ENCODE results near the gene GAGE12G. TPM values are rescaled to one million over a fixed set of nuclear protein-coding genes. Genes with fewer than 3 reads are reported as not detected.
"Not testable (repeated sequence)": the region's sequence is repeated elsewhere in the genome, so short reads cannot be mapped to it uniquely, and the experiment has no call there.

GAGE12G gene, protein sequence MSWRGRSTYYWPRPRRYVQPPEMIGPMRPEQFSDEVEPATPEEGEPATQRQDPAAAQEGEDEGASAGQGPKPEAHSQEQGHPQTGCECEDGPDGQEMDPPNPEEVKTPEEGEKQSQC
- total RNA-seq, result not detected in 2 replicates

DNA sequence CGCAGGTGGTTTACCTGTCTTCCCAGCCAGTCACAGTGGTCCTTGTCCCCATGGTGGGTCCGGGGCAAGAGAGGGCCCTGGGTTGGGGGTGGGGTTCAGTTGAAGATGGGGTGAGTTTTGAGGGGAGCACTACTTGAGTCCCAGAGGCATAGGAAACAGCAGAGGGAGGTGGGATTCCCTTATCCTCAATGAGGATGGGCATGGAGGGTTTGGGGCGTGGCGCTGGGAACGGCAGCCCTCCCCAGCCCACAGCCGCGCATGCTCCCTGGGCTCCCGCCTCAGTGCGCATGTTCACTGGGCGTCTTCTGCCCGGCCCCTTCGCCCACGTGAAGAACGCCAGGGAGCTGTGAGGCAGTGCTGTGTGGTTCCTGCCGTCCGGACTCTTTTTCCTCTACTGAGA is at the start of gene GAGE12G:
GAGE12G (plus strand) TSS at position 301 of the 400 bp plus-strand sequence. CDS start 1,155 bp downstream, outside the sequence.
- H3K4me3 Mint-ChIP-seq (ENCODE audit: low read depth); DNase-seq (ENCODE audit: low spot score); H3K27me3 Mint-ChIP-seq (ENCODE audit: low read depth); H3K36me3 Mint-ChIP-seq (ENCODE audit: low read depth); H3K27ac Mint-ChIP-seq; intact Hi-C loops (cut with micrococcal nuclease); H3K9me3 Mint-ChIP-seq; H3K4me1 Mint-ChIP-seq (ENCODE audit: low read depth): not testable (repeated sequence)

DNA sequence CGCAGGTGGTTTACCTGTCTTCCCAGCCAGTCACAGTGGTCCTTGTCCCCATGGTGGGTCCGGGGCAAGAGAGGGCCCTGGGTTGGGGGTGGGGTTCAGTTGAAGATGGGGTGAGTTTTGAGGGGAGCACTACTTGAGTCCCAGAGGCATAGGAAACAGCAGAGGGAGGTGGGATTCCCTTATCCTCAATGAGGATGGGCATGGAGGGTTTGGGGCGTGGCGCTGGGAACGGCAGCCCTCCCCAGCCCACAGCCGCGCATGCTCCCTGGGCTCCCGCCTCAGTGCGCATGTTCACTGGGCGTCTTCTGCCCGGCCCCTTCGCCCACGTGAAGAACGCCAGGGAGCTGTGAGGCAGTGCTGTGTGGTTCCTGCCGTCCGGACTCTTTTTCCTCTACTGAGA is 38.3 kb upstream of the GAGE12G start, which contains the start of gene GAGE12C:
GAGE12C (plus strand) TSS at position 301 of the 400 bp plus-strand sequence. CDS start 1,155 bp downstream, outside the sequence.
- H3K27ac Mint-ChIP-seq; intact Hi-C loops (cut with micrococcal nuclease); H3K9me3 Mint-ChIP-seq; H3K4me1 Mint-ChIP-seq (ENCODE audit: low read depth); DNase-seq (ENCODE audit: low spot score); H3K4me3 Mint-ChIP-seq (ENCODE audit: low read depth); H3K36me3 Mint-ChIP-seq (ENCODE audit: low read depth); H3K27me3 Mint-ChIP-seq (ENCODE audit: low read depth): not testable (repeated sequence)

DNA sequence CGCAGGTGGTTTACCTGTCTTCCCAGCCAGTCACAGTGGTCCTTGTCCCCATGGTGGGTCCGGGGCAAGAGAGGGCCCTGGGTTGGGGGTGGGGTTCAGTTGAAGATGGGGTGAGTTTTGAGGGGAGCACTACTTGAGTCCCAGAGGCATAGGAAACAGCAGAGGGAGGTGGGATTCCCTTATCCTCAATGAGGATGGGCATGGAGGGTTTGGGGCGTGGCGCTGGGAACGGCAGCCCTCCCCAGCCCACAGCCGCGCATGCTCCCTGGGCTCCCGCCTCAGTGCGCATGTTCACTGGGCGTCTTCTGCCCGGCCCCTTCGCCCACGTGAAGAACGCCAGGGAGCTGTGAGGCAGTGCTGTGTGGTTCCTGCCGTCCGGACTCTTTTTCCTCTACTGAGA is 28.8 kb upstream of the GAGE12G start, which contains the start of gene GAGE12D:
GAGE12D (plus strand) TSS at position 301 of the 400 bp plus-strand sequence. CDS start 1,155 bp downstream, outside the sequence.
- H3K4me3 Mint-ChIP-seq (ENCODE audit: low read depth); H3K36me3 Mint-ChIP-seq (ENCODE audit: low read depth); DNase-seq (ENCODE audit: low spot score); H3K27me3 Mint-ChIP-seq (ENCODE audit: low read depth); H3K27ac Mint-ChIP-seq; intact Hi-C loops (cut with micrococcal nuclease); H3K4me1 Mint-ChIP-seq (ENCODE audit: low read depth); H3K9me3 Mint-ChIP-seq: not testable (repeated sequence)

DNA sequence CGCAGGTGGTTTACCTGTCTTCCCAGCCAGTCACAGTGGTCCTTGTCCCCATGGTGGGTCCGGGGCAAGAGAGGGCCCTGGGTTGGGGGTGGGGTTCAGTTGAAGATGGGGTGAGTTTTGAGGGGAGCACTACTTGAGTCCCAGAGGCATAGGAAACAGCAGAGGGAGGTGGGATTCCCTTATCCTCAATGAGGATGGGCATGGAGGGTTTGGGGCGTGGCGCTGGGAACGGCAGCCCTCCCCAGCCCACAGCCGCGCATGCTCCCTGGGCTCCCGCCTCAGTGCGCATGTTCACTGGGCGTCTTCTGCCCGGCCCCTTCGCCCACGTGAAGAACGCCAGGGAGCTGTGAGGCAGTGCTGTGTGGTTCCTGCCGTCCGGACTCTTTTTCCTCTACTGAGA is 19.2 kb upstream of the GAGE12G start, which contains the start of gene GAGE12E:
GAGE12E (plus strand) TSS at position 301 of the 400 bp plus-strand sequence. CDS start 1,155 bp downstream, outside the sequence.
- H3K4me3 Mint-ChIP-seq (ENCODE audit: low read depth); DNase-seq (ENCODE audit: low spot score); H3K27me3 Mint-ChIP-seq (ENCODE audit: low read depth); H3K4me1 Mint-ChIP-seq (ENCODE audit: low read depth); H3K36me3 Mint-ChIP-seq (ENCODE audit: low read depth); H3K9me3 Mint-ChIP-seq; H3K27ac Mint-ChIP-seq; intact Hi-C loops (cut with micrococcal nuclease): not testable (repeated sequence)

DNA sequence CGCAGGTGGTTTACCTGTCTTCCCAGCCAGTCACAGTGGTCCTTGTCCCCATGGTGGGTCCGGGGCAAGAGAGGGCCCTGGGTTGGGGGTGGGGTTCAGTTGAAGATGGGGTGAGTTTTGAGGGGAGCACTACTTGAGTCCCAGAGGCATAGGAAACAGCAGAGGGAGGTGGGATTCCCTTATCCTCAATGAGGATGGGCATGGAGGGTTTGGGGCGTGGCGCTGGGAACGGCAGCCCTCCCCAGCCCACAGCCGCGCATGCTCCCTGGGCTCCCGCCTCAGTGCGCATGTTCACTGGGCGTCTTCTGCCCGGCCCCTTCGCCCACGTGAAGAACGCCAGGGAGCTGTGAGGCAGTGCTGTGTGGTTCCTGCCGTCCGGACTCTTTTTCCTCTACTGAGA is 9.7 kb upstream of the GAGE12G start, which contains the start of gene GAGE12F:
GAGE12F (plus strand) TSS at position 301 of the 400 bp plus-strand sequence. CDS start 1,155 bp downstream, outside the sequence.
- H3K27me3 Mint-ChIP-seq (ENCODE audit: low read depth); DNase-seq (ENCODE audit: low spot score); H3K4me1 Mint-ChIP-seq (ENCODE audit: low read depth); intact Hi-C loops (cut with micrococcal nuclease); H3K36me3 Mint-ChIP-seq (ENCODE audit: low read depth); H3K4me3 Mint-ChIP-seq (ENCODE audit: low read depth); H3K9me3 Mint-ChIP-seq; H3K27ac Mint-ChIP-seq: not testable (repeated sequence)

DNA sequence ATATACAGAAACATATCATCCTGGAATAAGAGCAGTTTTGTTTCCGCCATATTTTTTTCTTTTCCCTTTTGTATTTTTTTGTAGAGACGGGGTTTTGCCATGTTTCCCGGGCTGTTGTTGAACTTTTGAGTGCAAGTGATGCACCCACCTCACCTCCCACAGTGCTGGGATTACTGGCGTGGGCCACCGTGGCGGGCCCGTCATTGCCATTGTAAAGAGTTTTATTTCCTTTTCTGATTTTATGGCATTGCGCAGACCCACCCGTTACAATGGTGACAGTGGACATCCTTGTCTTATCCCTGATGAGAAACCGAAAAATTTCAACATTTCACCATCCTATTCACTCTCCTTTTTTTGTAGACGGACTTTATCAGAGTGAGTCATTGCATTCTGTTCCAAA is 1.5 kb upstream of the GAGE12G start:
- H3K4me1 Mint-ChIP-seq (ENCODE audit: low read depth); H3K36me3 Mint-ChIP-seq (ENCODE audit: low read depth); H3K4me3 Mint-ChIP-seq (ENCODE audit: low read depth); H3K27ac Mint-ChIP-seq; intact Hi-C loops (cut with micrococcal nuclease); H3K27me3 Mint-ChIP-seq (ENCODE audit: low read depth); H3K9me3 Mint-ChIP-seq; DNase-seq (ENCODE audit: low spot score): not testable (repeated sequence)

DNA sequence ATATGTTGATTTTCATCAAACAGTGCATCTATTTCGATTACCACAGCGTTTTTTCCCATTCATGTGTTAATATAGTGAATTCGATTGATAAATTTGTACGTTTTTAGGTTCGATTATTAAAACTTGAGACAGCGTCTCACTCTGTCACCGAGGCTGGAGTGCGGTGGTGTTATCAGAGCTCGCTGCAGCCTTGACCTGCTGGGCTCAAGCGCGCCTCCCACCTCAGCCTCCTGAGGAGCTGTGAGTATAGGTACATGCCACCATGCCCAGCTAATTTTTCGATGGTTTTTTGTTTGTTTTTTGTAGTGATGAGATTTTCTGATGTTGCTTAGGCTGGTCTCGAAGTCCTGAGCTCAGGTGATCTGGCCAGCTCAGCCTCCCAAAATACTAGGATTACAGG is 1.0 kb upstream of the GAGE12G start:
- H3K9me3 Mint-ChIP-seq; H3K36me3 Mint-ChIP-seq (ENCODE audit: low read depth); DNase-seq (ENCODE audit: low spot score); H3K27ac Mint-ChIP-seq; H3K27me3 Mint-ChIP-seq (ENCODE audit: low read depth); H3K4me3 Mint-ChIP-seq (ENCODE audit: low read depth); intact Hi-C loops (cut with micrococcal nuclease); H3K4me1 Mint-ChIP-seq (ENCODE audit: low read depth): not testable (repeated sequence)

DNA sequence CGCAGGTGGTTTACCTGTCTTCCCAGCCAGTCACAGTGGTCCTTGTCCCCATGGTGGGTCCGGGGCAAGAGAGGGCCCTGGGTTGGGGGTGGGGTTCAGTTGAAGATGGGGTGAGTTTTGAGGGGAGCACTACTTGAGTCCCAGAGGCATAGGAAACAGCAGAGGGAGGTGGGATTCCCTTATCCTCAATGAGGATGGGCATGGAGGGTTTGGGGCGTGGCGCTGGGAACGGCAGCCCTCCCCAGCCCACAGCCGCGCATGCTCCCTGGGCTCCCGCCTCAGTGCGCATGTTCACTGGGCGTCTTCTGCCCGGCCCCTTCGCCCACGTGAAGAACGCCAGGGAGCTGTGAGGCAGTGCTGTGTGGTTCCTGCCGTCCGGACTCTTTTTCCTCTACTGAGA is 9.4 kb downstream of the GAGE12G start, which contains the start of gene GAGE12H:
GAGE12H (plus strand) TSS at position 301 of the 400 bp plus-strand sequence. CDS start 1,155 bp downstream, outside the sequence.
- not testable (repeated sequence) for H3K27me3 Mint-ChIP-seq (ENCODE audit: low read depth)

DNA sequence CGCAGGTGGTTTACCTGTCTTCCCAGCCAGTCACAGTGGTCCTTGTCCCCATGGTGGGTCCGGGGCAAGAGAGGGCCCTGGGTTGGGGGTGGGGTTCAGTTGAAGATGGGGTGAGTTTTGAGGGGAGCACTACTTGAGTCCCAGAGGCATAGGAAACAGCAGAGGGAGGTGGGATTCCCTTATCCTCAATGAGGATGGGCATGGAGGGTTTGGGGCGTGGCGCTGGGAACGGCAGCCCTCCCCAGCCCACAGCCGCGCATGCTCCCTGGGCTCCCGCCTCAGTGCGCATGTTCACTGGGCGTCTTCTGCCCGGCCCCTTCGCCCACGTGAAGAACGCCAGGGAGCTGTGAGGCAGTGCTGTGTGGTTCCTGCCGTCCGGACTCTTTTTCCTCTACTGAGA is 19.0 kb downstream of the GAGE12G start, which contains the start of gene GAGE2A:
GAGE2A (plus strand) TSS at position 301 of the 400 bp plus-strand sequence. CDS start 1,155 bp downstream, outside the sequence.
- H3K27ac Mint-ChIP-seq; H3K36me3 Mint-ChIP-seq (ENCODE audit: low read depth): not testable (repeated sequence)

More for the DNA sequence above, 9.4 kb downstream of the GAGE12G start, which contains the start of gene GAGE12H:
- H3K4me1 Mint-ChIP-seq (ENCODE audit: low read depth); H3K9me3 Mint-ChIP-seq; H3K36me3 Mint-ChIP-seq (ENCODE audit: low read depth); H3K27ac Mint-ChIP-seq; H3K4me3 Mint-ChIP-seq (ENCODE audit: low read depth); DNase-seq (ENCODE audit: low spot score); intact Hi-C loops (cut with micrococcal nuclease): not testable (repeated sequence)

DNA sequence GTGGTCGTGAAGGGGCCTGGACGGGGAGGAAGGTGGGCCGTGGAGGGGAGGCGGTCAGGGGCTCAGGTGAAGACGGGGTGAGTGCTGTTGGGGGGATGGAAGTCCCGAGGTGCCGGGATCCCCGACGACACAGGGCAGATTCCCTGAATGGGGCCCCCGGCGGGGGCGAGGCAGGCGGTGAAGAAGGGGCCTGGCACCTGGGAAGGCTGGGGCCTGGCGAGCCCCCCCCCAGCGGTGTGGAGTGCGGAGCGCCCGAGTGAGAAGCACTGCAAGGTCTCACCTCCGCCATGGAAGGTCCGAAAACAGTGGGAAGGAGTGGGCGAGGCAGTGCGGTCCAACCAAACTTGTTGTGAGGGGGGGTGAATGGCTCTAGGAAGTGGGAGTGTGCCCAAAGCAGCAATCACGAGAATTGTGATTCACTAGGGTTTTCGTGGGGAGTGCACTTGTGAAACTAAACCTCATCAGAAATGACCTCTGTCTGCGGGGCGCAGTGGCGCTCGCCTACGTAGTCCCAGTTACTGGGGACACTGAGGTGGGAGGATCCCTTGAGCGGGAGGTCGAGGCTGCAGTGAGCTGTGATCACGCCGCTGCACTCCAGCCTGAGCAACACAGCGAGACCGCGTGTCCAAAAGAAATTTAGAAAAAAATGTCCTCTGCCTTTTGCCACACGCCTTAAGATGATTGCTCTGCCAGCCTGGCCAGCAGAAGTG is 19.7 kb downstream of the GAGE12G start:
- H3K27me3 Mint-ChIP-seq (ENCODE audit: low read depth), result not testable (repeated sequence)

More for the DNA sequence above, 19.0 kb downstream of the GAGE12G start, which contains the start of gene GAGE2A:
- H3K9me3 Mint-ChIP-seq; DNase-seq (ENCODE audit: low spot score); H3K27me3 Mint-ChIP-seq (ENCODE audit: low read depth); H3K4me3 Mint-ChIP-seq (ENCODE audit: low read depth); H3K4me1 Mint-ChIP-seq (ENCODE audit: low read depth); intact Hi-C loops (cut with micrococcal nuclease): not testable (repeated sequence)

DNA sequence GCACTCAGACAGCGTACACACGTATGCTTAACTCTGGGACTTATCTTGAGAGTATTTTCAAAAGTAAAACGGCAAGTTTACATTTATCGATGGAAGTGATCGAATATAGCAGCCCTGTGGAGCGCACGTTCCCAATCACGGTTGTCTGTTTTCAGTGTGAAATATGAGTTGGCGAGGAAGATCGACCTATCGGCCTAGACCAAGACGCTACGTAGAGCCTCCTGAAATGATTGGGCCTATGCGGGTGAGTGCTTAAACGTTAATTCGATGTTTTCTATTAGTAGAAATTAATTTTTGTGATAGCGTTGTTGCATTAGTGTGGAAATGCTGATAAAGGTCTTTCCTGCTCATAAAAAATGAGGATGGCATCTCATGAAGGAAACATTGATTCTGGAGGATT is 20.3 kb downstream of the GAGE12G start:
- H3K4me3 Mint-ChIP-seq (ENCODE audit: low read depth); H3K4me1 Mint-ChIP-seq (ENCODE audit: low read depth); H3K27ac Mint-ChIP-seq; H3K36me3 Mint-ChIP-seq (ENCODE audit: low read depth); H3K9me3 Mint-ChIP-seq; intact Hi-C loops (cut with micrococcal nuclease); H3K27me3 Mint-ChIP-seq (ENCODE audit: low read depth); DNase-seq (ENCODE audit: low spot score): not testable (repeated sequence)

More for the DNA sequence above, 19.7 kb downstream of the GAGE12G start:
- H3K27ac Mint-ChIP-seq; DNase-seq (ENCODE audit: low spot score); H3K36me3 Mint-ChIP-seq (ENCODE audit: low read depth); H3K9me3 Mint-ChIP-seq; intact Hi-C loops (cut with micrococcal nuclease); H3K4me3 Mint-ChIP-seq (ENCODE audit: low read depth); H3K4me1 Mint-ChIP-seq (ENCODE audit: low read depth): not testable (repeated sequence)

DNA sequence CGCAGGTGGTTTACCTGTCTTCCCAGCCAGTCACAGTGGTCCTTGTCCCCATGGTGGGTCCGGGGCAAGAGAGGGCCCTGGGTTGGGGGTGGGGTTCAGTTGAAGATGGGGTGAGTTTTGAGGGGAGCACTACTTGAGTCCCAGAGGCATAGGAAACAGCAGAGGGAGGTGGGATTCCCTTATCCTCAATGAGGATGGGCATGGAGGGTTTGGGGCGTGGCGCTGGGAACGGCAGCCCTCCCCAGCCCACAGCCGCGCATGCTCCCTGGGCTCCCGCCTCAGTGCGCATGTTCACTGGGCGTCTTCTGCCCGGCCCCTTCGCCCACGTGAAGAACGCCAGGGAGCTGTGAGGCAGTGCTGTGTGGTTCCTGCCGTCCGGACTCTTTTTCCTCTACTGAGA is 28.5 kb downstream of the GAGE12G start, which contains the start of gene GAGE1:
GAGE1 (plus strand) TSS at position 301 of the 400 bp plus-strand sequence. CDS start 1,155 bp downstream, outside the sequence.
- H3K4me1 Mint-ChIP-seq (ENCODE audit: low read depth); intact Hi-C loops (cut with micrococcal nuclease); H3K9me3 Mint-ChIP-seq; DNase-seq (ENCODE audit: low spot score); H3K36me3 Mint-ChIP-seq (ENCODE audit: low read depth); H3K27me3 Mint-ChIP-seq (ENCODE audit: low read depth); H3K27ac Mint-ChIP-seq; H3K4me3 Mint-ChIP-seq (ENCODE audit: low read depth): not testable (repeated sequence)

Data from activated T-helper 2 cell treated with anti-CD3 and anti-CD28 coated beads, Interferon-gamma antibody, Interleukin-2, Interleukin-4, amounts not matched to agents 10 μg/mL and 5 μg/mL and 100 μg/mL, durations not matched to agents 14 hours and 24 hours and 36 hours (primary cell).